Measurements from ENCODE around the gene SEC11A. TPM values are rescaled to one million over a fixed set of nuclear protein-coding genes. Genes with fewer than 3 reads are reported as not detected.

Gene SEC11A
- total RNA-seq, 1 experiment from 2014 or later = 153 TPM

- H3K36me3 ChIP-seq (replicated peaks; ENCODE audit: control insufficient read depth, insufficient read depth, low read length) = peaks cover 27% of the 10 kb centered on the region
- no peak for DNase-seq
- no peak overlapping the region for H3K4me3 ChIP-seq (ENCODE audit: insufficient read depth, low read depth, low read length)
- no peaks in the 10 kb centered on the region for H3K27me3 ChIP-seq (ENCODE audit: control insufficient read depth, insufficient read depth, low read length)
Measured at GRCh38 chr15:84621358-84621979, 94.5 kb downstream of the SEC11A start.

DNA sequence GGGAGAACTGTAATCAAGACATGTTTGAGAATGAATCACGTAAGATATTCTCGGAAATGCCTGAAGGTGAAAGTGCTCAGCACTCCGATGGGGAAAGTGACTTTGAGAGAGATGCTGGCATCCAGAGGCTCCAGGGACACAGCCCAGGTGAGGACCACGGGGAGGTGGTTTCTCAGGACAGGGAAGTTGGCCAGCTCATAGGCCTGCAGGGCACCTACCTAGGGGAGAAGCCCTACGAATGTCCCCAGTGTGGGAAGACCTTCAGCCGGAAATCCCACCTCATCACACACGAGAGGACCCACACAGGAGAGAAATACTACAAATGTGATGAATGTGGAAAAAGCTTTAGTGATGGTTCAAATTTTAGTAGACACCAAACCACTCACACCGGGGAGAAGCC lies 95.3 kb downstream of the SEC11A start:
- Histone ChIP-seq H3K36me3 (replicated peaks; ENCODE audit: control insufficient read depth, insufficient read depth, low read length) (peaks cover 27% of the 10 kb centered on the region), H3K4me3 (ENCODE audit: insufficient read depth, low read depth, low read length) (no peak overlapping the region), H3K27me3 (ENCODE audit: control insufficient read depth, insufficient read depth, low read length) (no peaks in the 10 kb centered on the region)
- DNase-seq = no peak

Other genes with a start within 250 kb of the SEC11A start
- gene ZSCAN2, start 115.1 kb downstream of the SEC11A start, total RNA-seq (2014; rRNA removed; shearing (Covaris generic)) = 61.5 and 64.8 TPM in 2 replicates
- gene WDR73, start 61.9 kb downstream of the SEC11A start, total RNA-seq (2014; rRNA removed; shearing (Covaris generic)) = 13.6 and 17.7 TPM in 2 replicates
- 13.5 and 19.4 TPM in 2 replicates for gene NMB, start 57.9 kb downstream of the SEC11A start, total RNA-seq (2014; rRNA removed; shearing (Covaris generic))
- gene ZNF592, start 32.5 kb upstream of the SEC11A start, total RNA-seq (2014; rRNA removed; shearing (Covaris generic)) = 17.0 and 17.6 TPM in 2 replicates
- 0.59 and 0.81 TPM in 2 replicates for gene ALPK3, start 101.2 kb upstream of the SEC11A start, total RNA-seq (2014; rRNA removed; shearing (Covaris generic))
- not detected in 2 replicates for gene SLC28A1, start 168.5 kb upstream of the SEC11A start, total RNA-seq (2014; rRNA removed; shearing (Covaris generic))

Data from H7 (cell line).